ENCODE results near the gene NUDT1. TPM values are rescaled to one million over a fixed set of nuclear protein-coding genes. Genes with fewer than 3 reads are reported as not detected.

The NUDT1 gene
- total RNA-seq, 1 donor from 2014 or later = 19.2 TPM

- TF ChIP-seq CTCF (IDR thresholded peaks at IDR 0.05; ENCODE audit: unreplicated experiment) = no peak
- Mint-ChIP-seq H3K4me3 (no peak overlapping the region), H3K27ac (peak overlapping the region; percentile 80), H3K4me1 (peaks cover 5% of the 10 kb centered on the region), H3K9me3 (no peaks in the 10 kb centered on the region), H3K36me3 (peaks cover 6% of the 10 kb centered on the region), H3K27me3 (ENCODE audit: low read depth) (no peaks in the 10 kb centered on the region)
- DNase-seq (ENCODE audit: low spot score in 2 of 2, unreplicated experiment in 2 of 2) = no peak
These were observed 7.1 kb downstream of the NUDT1 start for GRCh38 chr7:2248984-2249694.

- Mint-ChIP-seq H3K27me3 (ENCODE audit: low read depth) (no peaks in the 10 kb centered on the region), H3K9me3 (no peaks in the 10 kb centered on the region), H3K4me1 (peaks cover 5% of the 10 kb centered on the region), H3K27ac (no peak overlapping the region), H3K4me3 (no peak overlapping the region), H3K36me3 (peaks cover 6% of the 10 kb centered on the region)
- no peak for TF ChIP-seq CTCF (IDR thresholded peaks at IDR 0.05; ENCODE audit: unreplicated experiment)
- no peak for DNase-seq (ENCODE audit: low spot score in 2 of 2, unreplicated experiment in 2 of 2)
These were observed 7.8 kb downstream of the NUDT1 start for GRCh38 chr7:2249744-2250323.

- Mint-ChIP-seq H3K9me3 (no peaks in the 10 kb centered on the region), H3K4me1 (peaks cover 5% of the 10 kb centered on the region), H3K36me3 (peaks cover 10% of the 10 kb centered on the region), H3K27ac (no peak overlapping the region), H3K4me3 (no peak overlapping the region), H3K27me3 (ENCODE audit: low read depth) (no peaks in the 10 kb centered on the region)
- no peak for DNase-seq (ENCODE audit: low spot score in 2 of 2, unreplicated experiment in 2 of 2)
- no peak for TF ChIP-seq CTCF (IDR thresholded peaks at IDR 0.05; ENCODE audit: unreplicated experiment)
These were observed 9.4 kb downstream of the NUDT1 start for GRCh38 chr7:2251381-2251780.

- Mint-ChIP-seq H3K4me3 (no peak overlapping the region), H3K27me3 (ENCODE audit: low read depth) (no peaks in the 10 kb centered on the region), H3K36me3 (peaks cover 13% of the 10 kb centered on the region), H3K9me3 (no peaks in the 10 kb centered on the region), H3K27ac (peak overlapping the region; percentile 21), H3K4me1 (peaks cover 5% of the 10 kb centered on the region)
- DNase-seq (ENCODE audit: low spot score in 2 of 2, unreplicated experiment in 2 of 2) = no peak
- TF ChIP-seq CTCF (IDR thresholded peaks at IDR 0.05; ENCODE audit: unreplicated experiment) = no peak
These were observed 10.1 kb downstream of the NUDT1 start for GRCh38 chr7:2251841-2252771.

- H3K27ac Mint-ChIP-seq = no peak overlapping the region
- H3K4me3 Mint-ChIP-seq = no peak overlapping the region
- peaks cover 5% of the 10 kb centered on the region for H3K4me1 Mint-ChIP-seq
- no peaks in the 10 kb centered on the region for H3K27me3 Mint-ChIP-seq (ENCODE audit: low read depth)
- peaks cover 17% of the 10 kb centered on the region for H3K36me3 Mint-ChIP-seq
- no peaks in the 10 kb centered on the region for H3K9me3 Mint-ChIP-seq
- TF ChIP-seq CTCF (IDR thresholded peaks at IDR 0.05; ENCODE audit: unreplicated experiment) = no peak
- no peak for DNase-seq (ENCODE audit: low spot score in 2 of 2, unreplicated experiment in 2 of 2)
These were observed 11.0 kb downstream of the NUDT1 start for GRCh38 chr7:2253021-2253420.
